G401 (cell line): ENCODE data around the gene RPS2. TPM values are rescaled to one million over a fixed set of nuclear protein-coding genes. Genes with fewer than 3 reads are reported as not detected.

Source experiments
- DNase-seq: peaks from one replicate; pipeline ENCODE4 v3.0.0-alpha.2; 2015; ENCODE audit warnings: low spot score
- in situ Hi-C: cut with HindIII; loops from 2 replicates; pipeline ENCODE4 v1.10.0; 2016; ENCODE audit warnings: low sequenced_read_pairs, mixed read lengths
- total RNA-seq: library from RNA; depleted of rRNA; stranded (reverse); fragments of >200 nt; shearing (Covaris generic); gene quantifications from 2 replicates; pipeline ENCODE4 v1.2.3, GENCODE V29; 2014

RPS2 gene
- total RNA-seq, 1 experiment from 2014 or later: 10,196 TPM

DNA sequence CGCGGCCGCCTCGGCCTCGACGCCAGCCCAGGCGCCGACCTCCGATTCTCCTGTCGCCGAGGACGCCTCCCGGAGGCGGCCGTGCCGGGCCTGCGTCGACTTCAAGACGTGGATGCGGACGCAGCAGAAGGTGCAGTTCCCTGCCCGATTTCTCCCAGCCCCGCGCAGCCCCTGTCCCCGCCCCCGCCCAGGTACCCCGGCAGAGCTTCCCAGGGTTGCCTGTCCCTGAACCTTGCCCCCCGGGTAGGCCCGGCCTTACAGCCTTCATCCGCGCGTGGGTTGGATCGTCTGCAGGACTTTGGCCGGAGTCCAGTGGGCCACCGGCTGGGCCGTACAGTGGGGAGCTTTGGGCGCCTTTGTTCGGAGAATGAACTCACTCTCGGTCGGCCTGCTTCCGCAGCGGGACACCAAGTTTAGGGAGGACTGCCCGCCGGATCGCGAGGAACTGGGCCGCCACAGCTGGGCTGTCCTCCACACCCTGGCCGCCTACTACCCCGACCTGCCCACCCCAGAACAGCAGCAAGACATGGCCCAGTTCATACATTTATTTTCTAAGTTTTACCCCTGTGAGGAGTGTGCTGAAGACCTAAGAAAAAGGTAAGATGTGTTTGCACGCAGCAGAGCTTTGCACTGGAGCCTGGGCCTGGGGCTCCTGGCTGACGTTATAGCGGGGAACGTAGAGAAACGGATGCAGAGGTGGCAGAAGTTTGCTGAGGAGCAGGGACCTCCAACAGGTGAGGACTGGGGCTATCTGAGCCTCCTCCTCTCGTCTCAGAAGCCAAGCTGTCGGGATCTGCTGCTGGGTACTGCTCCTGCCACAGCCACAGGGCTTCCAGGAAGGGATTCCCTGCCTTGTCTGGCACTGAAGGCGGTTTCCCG lies 20.0 kb upstream of the RPS2 start:
- DNase-seq: no peak
- in situ Hi-C loops: no loop called here

DNA sequence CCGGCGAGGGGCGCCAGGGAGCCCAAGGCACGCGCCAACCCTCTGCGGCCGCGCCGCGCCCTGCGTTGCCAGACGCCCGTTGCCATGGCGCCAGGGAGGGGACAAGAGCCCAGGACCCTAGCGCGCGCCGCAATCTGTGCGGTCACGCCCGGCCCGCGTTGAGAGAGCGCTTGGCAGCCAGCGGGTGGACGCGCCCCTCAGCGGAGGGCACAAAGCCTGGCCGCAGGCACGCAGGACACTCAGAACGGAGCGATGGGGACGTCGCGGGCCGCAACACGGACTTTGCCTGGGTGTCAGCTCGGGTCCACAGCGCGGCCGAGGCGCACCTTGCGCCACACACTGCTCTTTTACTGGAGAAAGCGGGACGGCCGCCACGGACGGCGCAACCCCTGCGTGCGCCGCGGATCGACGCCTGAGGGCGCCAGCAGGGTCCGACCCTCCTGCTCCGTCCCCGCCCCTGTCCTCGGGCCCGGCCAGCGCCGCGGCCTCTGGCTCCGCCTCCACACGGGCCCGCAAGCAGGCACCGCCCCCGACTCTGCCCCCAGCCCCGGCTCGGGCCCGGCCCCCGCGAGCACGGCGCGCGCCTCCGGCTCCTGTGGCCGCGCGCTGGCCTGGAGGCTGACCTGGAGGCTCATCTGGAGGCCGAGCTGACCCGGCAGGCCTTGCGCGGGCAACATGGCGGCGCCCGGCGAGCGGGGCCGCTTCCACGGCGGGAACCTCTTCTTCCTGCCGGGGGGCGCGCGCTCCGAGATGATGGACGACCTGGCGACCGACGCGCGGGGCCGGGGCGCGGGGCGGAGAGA lies 19.1 kb upstream of the RPS2 start, which contains the start of gene GFER:
Gene GFER, plus strand, starts transcription at position 650 of the 803 bp plus-strand sequence. Its CDS starts 26 bp downstream, at position 676.
- DNase-seq: peak; percentile 86
- in situ Hi-C loops: no loop called here

GRCh38 chr16:1982991-1983543 lies 18.4 kb upstream of the RPS2 start:
- in situ Hi-C loops: no loop called here
- DNase-seq: no peak

- no peak for DNase-seq
Observed at GRCh38 chr16:1982013-1982433, 17.4 kb upstream of the RPS2 start.

GRCh38 chr16:1981398-1981836 lies 16.8 kb upstream of the RPS2 start, which contains the start of gene NOXO1:
Gene NOXO1 (minus strand): TSS chr16:1981469. CDS start chr16:1981179, 290 bp downstream.
- no peak for DNase-seq
- in situ Hi-C loops: no loop called here

More at GRCh38 chr16:1982013-1982433, 17.4 kb upstream of the RPS2 start:
- in situ Hi-C loops: no loop called here

GRCh38 chr16:1980770-1981087 lies 16.1 kb upstream of the RPS2 start:
- DNase-seq: no peak
- in situ Hi-C loops: no loop called here

DNA sequence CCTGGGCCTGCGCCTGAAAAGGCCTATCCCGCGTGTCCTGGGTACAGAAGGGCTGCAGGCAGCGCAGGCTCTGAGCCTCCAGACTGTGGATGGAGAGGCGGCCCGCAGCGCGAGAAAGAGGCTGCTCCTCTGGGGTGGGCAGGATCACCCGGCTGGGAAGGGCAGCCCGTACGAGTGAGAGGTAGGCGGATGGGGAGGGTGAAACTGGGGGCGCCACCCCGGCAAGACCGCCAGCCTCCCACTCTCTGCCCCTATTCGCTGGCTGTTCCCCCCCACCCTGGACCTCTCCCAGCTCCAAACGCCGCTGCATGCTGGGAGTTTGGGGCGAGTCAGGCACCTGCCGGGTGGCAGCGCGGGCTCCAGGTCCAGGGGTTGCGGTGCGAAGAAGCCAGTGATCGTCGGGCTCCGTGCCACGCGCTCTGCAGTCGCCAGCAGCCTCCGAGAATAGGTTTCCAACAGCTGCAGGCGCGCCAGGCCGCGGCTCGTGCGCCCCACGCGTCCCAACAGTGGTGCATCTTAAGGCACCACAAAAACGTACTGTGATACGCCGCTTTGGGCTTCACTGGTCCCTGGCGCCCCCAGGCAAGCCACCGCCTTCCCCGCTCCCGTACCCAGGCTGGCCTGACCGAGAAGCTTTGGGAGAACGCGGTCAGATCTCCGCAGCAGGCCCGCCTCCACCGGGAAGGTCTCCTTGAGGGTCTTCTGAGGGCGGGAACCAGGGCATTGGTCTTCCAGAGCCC lies 15.6 kb upstream of the RPS2 start:
- in situ Hi-C loops: no loop called here
- DNase-seq: peak; percentile 40

DNA sequence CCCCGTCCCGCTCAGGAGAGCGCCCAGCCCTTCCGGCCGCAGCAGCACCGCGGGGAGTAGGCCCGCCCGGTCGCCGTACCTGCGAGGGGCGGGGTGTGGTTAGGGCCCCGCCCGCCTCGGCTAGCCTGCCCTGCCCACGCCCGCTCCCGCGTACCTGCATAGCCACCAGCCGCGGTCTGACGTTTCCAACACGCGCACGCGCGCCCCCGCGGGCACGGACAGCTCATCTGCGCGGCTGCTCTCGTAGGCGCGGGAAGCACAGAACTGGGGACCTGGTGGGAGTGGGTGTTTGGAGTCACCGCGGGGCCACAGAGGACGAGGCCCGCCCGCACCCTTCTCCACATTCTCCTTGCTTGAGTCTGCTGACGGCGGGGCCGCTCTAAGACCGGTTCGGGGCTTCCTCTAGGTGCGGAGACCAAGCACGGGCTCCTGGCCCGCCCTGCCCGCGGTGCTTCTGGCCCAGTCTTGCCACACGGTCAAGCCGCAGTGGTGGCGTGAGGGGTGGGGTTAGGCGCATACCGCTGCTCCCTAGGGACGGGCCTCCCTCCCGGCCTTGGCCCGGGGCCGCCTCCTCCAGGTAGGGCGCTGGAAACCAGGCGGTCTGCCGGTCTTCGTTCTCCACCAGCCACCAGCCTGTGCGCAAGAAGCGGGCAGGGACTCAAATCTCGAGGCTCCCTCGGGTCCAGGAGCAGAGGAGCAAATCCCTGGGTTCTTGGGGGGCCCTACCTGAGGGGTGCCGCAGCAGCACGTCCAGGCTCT lies 14.8 kb upstream of the RPS2 start:
- peak; percentile 74 for DNase-seq

GRCh38 chr16:1978476-1979120 lies 14.0 kb upstream of the RPS2 start:
- no peak for DNase-seq
- in situ Hi-C loops: no loop called here

More for the DNA sequence above, 14.8 kb upstream of the RPS2 start:
- in situ Hi-C loops: no loop called here

- in situ Hi-C loops: no loop called here
- no peak for DNase-seq
Observed at GRCh38 chr16:1977875-1978268, 13.2 kb upstream of the RPS2 start.

DNA sequence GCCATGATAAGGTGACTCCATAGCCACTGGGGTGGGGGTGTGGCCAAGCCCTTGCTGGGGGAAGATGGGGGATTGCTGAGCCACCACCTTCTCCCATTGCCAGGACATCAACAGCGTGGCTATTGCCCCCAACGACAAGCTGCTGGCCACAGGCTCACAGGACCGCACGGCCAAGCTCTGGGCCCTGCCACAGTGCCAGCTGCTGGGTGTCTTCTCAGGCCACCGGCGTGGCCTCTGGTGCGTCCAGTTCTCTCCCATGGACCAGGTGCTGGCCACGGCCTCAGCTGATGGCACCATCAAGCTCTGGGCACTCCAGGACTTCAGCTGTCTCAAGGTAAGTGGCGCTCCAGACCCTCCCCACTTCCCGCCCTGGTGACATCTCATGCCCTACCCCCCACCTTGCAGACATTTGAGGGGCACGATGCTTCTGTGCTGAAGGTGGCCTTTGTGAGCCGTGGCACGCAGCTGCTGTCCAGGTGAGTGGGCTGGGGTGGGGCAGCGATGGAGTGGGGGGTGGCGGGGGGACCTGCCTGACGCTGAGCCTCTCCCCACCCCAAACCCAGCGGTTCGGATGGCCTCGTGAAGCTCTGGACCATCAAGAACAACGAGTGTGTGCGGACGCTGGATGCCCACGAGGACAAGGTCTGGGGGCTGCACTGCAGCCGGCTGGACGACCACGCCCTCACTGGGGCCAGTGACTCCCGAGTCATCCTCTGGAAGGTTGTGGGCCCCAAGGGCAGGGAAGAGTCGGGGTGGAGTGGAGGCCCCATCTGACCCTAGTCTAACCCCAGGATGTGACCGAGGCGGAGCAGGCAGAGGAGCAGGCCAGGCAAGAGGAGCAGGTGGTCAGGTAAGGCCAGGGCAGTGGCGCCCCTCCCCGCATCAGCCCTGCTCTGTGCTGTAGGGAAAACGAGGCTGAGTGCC lies 12.6 kb upstream of the RPS2 start:
- in situ Hi-C loops: no loop called here
- DNase-seq: no peak

GRCh38 chr16:1976216-1976520 lies 11.5 kb upstream of the RPS2 start:
- DNase-seq: no peak
- in situ Hi-C loops: no loop called here

DNA sequence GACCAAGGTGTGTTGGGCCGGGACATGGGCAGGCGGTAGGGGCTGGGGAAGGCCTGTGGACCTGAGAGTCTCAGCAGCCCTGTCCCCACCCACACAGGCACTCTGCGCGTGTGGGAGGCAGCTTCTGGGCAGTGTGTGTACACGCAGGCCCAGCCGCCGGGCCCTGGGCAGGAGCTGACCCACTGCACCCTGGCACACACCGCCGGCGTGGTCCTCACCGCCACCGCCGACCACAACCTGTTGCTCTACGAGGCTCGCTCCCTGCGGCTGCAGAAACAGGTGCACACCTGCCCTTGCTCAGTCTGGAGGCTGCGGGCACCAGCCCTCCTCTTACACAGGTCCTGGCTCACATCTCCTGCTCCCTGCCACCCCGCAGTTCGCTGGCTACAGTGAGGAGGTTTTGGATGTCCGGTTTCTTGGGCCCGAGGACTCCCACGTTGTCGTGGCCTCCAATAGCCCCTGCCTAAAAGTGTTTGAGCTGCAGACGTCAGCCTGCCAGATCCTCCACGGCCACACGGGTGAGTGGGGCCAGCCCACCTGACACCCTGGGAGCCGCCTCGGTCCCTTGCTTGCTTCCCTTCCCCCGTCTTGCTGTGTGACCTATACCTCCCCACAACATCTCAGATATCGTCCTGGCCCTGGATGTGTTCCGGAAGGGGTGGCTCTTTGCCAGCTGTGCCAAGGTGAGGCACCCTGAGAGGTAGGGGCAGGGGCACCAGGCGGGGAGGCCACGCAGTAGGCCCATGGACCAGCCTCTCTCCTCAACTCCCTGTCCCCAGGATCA lies 11.0 kb upstream of the RPS2 start:
- no peak for DNase-seq
- in situ Hi-C loops: no loop called here

DNA sequence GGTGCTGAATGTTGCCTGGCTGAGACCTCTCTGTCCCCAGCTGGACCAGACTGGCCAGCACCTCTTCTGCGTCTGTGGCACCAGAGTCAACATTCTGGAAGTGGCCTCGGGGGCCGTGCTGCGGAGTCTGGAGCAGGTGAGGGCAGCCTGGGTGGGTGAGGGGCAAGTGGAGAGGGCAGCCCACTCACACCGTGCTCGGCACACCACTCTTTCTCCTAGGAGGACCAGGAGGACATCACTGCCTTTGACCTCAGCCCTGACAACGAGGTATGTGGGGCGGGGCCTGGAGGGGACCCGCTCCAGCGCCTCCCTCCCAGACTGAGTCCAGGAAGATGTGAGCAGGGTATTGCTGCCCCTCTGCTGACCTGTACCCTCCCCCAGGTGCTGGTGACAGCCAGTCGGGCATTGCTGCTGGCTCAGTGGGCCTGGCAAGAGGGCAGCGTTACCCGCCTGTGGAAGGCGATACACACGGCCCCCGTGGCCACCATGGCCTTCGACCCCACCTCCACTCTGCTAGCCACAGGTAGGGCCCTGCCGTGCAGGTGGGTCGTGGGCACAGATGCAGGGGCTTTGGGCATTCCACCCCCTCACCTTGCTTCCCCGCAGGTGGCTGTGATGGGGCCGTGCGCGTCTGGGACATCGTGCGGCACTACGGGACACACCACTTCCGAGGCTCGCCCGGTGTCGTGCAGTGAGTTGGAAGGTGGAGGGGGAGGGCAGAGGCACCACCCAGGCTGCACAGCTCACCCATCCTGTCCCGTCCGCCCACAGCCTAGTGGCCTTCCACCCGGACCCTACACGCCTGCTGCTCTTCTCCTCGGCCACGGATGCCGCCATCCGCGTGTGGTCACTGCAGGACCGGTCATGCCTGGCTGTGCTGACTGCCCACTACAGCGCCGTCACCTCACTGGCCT lies 9.8 kb upstream of the RPS2 start:
- DNase-seq: no peak
- in situ Hi-C loops: no loop called here

DNA sequence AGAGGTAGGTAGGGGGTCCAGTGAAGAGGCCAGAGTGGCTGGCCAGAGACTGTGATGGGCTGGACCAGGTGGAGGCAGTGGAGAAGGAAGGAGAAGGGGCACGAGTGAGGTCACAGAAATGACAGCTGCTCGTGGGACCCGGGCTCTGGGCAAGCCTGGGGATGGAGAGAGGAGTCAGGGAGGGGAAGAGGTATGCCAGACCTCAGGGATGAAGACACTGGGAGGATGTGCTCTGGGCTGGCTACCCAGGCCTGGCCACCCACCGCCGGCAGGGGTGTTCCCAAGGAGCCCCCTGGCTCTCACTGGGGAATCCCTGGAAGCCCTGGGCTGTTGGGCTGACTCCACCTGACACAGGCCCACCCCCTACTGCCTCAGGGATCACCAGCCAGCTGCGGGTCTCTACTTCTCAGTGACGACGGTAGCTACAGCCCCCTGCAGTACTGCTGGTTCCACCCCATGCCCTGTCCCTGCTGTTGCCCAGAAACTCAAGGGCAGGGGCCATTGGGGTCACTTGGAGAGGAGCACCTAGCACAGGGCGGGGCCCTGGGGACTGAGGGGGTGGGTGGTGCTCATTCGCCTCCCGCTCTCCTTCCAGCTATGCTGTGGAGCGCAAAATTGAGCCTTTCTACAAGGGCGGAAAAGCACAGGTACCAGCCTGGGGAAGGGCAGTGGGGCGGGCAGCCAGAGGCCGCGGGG lies 9.0 kb upstream of the RPS2 start:
- no peak for DNase-seq
- in situ Hi-C loops: no loop called here
